RWPE2 (cell line): ENCODE measurements around the gene ZNF865.

ENCODE experiments used
- ATAC-seq: fragments of 200-7000 bp; cut with Tn5 transposase; 3 replicates; pipeline ENCODE4 v1.9.1; 2021; ENCODE audit warnings: low read depth
- DNase-seq: peaks from one replicate; pipeline ENCODE4 v3.0.0-alpha.2; 2020; ENCODE audit warnings: low spot score
- H3K27ac ChIP-seq: fragments of 450-650 bp; 2 replicates; pipeline ENCODE4 v1.5.1; 2017; ENCODE audit warnings: mild to moderate bottlenecking; ENCODE audit not compliant: poor library complexity, severe bottlenecking
- H3K27me3 ChIP-seq: fragments of 250-450 bp; sonication (Bioruptor Pico); 2 replicates; pipeline ENCODE4 v1.5.1; 2021; ENCODE audit warnings: mild to moderate bottlenecking, moderate library complexity; ENCODE audit not compliant: insufficient read depth, poor library complexity, severe bottlenecking
- H3K36me3 ChIP-seq: fragments of 250-450 bp; sonication (Bioruptor Pico); 2 replicates; pipeline ENCODE4 v1.5.1; 2020; ENCODE audit warnings: low read depth, mild to moderate bottlenecking, moderate library complexity
- H3K4me1 ChIP-seq: fragments of 250-450 bp; sonication (Bioruptor Pico); 2 replicates; pipeline ENCODE4 v1.5.1; 2021; ENCODE audit warnings: mild to moderate bottlenecking, moderate library complexity; ENCODE audit not compliant: insufficient read depth, poor library complexity, severe bottlenecking
- H3K4me3 ChIP-seq: fragments of 250-450 bp; sonication (Bioruptor Pico); 2 replicates; pipeline ENCODE4 v1.5.1; 2021; ENCODE audit warnings: mild to moderate bottlenecking, moderate library complexity; ENCODE audit not compliant: severe bottlenecking
- H3K9me3 ChIP-seq: fragments of 250-450 bp; sonication (Bioruptor Pico); 2 replicates; pipeline ENCODE4 v1.5.1; 2021; ENCODE audit warnings: mild to moderate bottlenecking, moderate library complexity; ENCODE audit not compliant: severe bottlenecking
- TF ChIP-seq, protein P1 (sequence below): fragments of 450-650 bp; IDR thresholded peaks from one replicate; pipeline ENCODE4 v1.5.1; 2017; ENCODE audit warnings: mild to moderate bottlenecking, moderate library complexity; ENCODE audit not compliant: poor library complexity, severe bottlenecking

ZNF865 gene

DNA sequence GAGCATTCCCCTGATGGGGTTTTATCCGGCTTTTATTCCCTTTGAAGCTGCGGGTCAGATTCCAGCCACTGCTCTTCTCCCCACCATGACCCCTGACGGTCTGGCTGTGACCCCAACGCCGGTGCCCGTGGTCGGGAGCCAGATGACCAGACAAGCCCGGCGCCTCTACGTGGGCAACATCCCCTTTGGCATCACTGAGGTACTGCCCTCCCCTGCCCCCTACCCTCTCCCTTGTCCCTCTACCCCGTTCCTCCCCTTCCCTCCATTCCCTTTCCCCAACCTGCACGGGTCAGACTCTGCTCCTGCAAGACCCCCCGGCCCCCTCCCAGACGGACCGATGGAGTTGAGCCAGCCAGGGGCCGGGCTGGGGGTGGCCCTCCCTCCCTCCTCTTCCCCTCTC, 55.5 kb downstream of the ZNF865 start:
- Histone ChIP-seq H3K27me3 (no peaks in the 10 kb centered on the region), H3K9me3 (no peaks in the 10 kb centered on the region), H3K36me3 (peaks cover 73% of the 10 kb centered on the region), H3K4me1 (peaks cover 4% of the 10 kb centered on the region), H3K27ac (no peak overlapping the region), H3K4me3 (no peak overlapping the region)
- DNase-seq (no peak), ATAC-seq (no peak)
- TF ChIP-seq, protein P1, sequence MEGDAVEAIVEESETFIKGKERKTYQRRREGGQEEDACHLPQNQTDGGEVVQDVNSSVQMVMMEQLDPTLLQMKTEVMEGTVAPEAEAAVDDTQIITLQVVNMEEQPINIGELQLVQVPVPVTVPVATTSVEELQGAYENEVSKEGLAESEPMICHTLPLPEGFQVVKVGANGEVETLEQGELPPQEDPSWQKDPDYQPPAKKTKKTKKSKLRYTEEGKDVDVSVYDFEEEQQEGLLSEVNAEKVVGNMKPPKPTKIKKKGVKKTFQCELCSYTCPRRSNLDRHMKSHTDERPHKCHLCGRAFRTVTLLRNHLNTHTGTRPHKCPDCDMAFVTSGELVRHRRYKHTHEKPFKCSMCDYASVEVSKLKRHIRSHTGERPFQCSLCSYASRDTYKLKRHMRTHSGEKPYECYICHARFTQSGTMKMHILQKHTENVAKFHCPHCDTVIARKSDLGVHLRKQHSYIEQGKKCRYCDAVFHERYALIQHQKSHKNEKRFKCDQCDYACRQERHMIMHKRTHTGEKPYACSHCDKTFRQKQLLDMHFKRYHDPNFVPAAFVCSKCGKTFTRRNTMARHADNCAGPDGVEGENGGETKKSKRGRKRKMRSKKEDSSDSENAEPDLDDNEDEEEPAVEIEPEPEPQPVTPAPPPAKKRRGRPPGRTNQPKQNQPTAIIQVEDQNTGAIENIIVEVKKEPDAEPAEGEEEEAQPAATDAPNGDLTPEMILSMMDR, result no peak

DNA sequence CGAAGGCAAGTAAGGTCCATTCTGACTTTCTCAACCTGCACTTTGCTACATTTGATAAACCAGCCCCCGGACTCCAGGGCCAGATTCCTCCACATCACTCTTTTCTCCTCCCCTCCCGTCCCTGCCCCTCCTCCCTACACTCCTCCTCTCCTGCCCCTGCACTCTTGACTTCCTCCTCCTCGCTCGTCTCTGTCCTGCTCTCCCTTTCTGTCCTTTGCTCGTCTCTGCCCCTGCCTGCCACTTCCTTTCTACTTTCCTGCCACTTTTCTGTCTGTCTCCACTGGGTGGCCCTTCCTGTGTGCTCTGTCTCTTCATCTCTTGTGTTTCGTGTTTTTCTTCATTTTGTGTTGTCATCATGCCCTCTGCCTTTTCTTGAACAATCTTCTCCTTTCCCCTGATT, 56.4 kb downstream of the ZNF865 start:
- no peak overlapping the region for H3K4me3 ChIP-seq
- H3K27ac ChIP-seq, result no peak overlapping the region
- no peaks in the 10 kb centered on the region for H3K27me3 ChIP-seq
- H3K4me1 ChIP-seq, result peaks cover 4% of the 10 kb centered on the region
- DNase-seq (no peak), ATAC-seq (no peak)
- no peaks in the 10 kb centered on the region for H3K9me3 ChIP-seq
- TF ChIP-seq, protein P1, result no peak
- H3K36me3 ChIP-seq, result peaks cover 74% of the 10 kb centered on the region

DNA sequence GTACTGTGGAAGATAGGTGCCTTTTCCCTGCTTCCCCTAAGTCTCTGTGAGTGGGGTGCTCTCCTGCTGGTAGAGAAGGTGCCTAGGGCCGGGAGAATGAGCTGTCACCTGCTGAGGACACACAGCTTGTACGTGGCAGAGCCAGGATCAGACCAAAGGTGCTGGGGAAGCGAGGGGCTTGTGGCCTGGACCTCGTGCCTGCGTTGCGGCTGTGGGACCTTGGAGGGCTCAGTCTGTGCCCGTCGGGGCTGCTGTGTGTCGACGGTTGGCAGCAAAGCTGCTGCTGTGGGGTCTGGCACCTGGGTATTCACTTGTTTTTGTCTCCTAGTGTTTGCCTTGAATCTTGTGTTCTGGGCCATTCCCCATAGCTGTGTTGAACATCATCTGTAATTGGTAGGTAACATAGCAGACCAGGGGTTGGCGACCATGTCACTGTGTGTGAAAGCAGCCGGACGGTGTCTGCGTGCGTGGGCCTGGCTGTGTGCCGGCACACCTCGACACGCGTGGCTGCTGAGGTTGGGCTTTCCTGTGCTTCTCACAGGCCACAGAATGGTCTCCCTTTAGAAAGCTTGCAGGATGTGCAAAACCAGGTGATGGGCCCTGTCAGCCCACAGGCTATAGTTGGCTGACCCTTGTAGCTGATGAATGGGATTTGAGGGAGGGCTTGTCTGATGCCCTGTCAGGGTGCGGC, 58.5 kb downstream of the ZNF865 start:
- Histone ChIP-seq H3K27ac (no peak overlapping the region), H3K36me3 (peaks cover 87% of the 10 kb centered on the region), H3K4me1 (no peaks in the 10 kb centered on the region), H3K4me3 (no peak overlapping the region), H3K27me3 (no peaks in the 10 kb centered on the region), H3K9me3 (no peaks in the 10 kb centered on the region)
- ATAC-seq (no peak), DNase-seq (no peak)
- TF ChIP-seq, protein P1, result no peak

DNA sequence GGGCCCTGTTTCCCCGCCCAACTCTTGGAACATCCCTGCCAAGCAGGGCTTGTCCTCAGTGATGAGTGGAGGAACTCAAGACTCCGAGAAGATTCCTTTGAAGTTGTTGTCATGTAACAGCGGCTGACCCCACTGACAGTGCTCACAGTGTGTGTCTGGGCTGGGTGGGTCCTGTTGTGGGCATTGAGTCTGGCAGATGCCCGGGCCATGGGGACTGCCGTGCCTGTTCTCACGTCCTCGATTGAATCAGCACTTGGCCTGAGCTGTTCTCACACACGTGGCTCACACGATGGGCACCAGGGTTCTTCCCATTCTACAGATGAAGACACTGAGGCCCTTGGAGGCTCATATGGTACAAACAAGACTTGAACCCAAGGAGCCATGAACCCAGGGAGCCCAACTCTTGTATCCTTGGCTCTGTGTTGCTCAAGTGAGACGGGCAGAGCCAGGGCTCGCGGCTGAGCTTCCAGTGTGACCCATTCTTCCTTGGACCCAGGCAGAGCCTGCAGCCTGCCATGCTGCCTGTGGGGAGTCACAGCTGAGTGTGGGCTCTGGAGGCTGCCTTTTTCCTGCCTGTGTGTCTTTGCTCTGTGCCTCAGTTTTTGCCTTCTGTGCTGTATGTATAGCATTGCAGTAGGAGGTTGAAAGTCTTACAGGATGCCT, 61.0 kb downstream of the ZNF865 start:
- TF ChIP-seq, protein P1, result no peak
- H3K9me3 ChIP-seq, result no peaks in the 10 kb centered on the region
- H3K4me1 ChIP-seq, result no peaks in the 10 kb centered on the region
- no peak overlapping the region for H3K27ac ChIP-seq
- H3K27me3 ChIP-seq, result no peaks in the 10 kb centered on the region
- no peak overlapping the region for H3K4me3 ChIP-seq
- ATAC-seq (no peak), DNase-seq (no peak)
- peaks cover 80% of the 10 kb centered on the region for H3K36me3 ChIP-seq
